NCI-H128 (cell line): ENCODE data around the gene MCC.

ENCODE experiments used
- DNase-seq: peaks from one replicate; lab custom pipeline; 2025; ENCODE audit not compliant: unreplicated experiment; lab: John Stamatoyannopoulos, UW

MCC gene

GRCh38 chr5:113274836-113275414 is 213.3 kb downstream of the MCC start:
- no peak for DNase-seq

- DNase-seq: no peak
Observed at GRCh38 chr5:113273948-113274347, 214.3 kb downstream of the MCC start.

- DNase-seq: no peak
Observed at GRCh38 chr5:113271745-113272454, 216.4 kb downstream of the MCC start.

GRCh38 chr5:113271015-113271414 is 217.2 kb downstream of the MCC start:
- no peak for DNase-seq

GRCh38 chr5:113270086-113270485 is 218.2 kb downstream of the MCC start:
- no peak for DNase-seq

DNA sequence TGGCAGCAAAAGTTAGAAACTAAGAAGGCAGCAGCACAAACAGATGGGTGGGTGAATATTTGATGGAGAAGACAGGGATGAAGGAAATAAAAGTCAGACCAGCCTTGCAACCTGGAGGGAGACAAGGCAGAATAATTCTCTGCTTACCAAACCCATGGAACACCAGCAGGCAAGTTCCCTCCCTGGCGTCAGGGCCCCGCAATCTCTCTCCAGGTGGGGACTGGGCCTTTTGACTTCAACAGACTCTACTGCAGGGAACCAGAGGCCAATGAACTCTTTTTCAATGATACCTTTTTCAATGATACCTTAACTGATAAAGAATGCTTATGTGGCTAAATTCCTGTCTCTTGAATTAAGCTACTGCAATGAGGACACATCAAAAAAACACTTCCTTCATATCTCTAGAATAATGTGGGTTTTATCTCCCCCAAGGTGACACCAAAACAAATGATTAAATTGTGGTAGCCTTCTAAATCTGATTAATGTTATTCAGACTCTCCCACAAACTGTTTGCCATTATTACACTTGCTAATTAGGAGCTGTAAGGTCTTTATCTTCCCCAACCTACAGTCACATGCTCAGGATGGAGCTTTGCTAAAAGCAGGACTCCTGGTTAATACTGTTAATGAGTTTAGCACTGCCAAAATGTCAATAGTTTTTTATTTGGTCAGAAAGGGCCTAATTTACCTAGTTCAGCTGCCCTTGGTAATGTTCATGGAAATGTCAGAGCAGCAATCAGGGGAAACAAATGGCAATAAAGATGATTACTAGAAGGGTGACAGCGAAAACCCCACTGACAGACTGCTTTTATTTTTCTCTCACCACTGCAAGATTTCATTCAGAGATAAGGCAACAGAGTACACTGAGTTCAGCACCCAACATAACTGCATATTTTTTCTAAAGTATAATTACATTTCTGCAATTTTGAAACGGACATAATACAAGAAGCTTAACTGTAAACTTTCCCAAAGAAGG is 218.9 kb downstream of the MCC start:
- DNase-seq: no peak

DNA sequence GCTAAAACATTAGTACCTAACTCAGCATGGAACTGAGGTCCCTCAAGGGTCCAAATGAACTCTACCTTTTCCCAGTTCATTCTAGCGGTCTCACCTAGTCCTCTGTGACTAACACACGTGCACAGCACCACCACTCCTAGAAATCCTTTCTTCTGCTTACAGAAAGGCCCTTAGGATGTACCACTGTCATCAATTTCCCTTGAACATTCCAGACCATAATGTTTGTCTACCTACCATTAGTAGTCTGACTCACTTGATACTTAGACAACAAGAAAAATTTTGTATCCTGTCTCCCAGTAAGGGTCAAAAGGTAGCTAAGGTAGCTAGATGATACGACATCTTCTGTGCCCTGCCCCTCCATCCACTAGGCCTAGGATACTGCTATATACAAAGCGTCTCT is 220.0 kb downstream of the MCC start:
- no peak for DNase-seq

- no peak for DNase-seq
Observed at GRCh38 chr5:113267361-113267900, 220.8 kb downstream of the MCC start.

- DNase-seq: no peak
Observed at GRCh38 chr5:113266913-113267227, 221.4 kb downstream of the MCC start.

DNA sequence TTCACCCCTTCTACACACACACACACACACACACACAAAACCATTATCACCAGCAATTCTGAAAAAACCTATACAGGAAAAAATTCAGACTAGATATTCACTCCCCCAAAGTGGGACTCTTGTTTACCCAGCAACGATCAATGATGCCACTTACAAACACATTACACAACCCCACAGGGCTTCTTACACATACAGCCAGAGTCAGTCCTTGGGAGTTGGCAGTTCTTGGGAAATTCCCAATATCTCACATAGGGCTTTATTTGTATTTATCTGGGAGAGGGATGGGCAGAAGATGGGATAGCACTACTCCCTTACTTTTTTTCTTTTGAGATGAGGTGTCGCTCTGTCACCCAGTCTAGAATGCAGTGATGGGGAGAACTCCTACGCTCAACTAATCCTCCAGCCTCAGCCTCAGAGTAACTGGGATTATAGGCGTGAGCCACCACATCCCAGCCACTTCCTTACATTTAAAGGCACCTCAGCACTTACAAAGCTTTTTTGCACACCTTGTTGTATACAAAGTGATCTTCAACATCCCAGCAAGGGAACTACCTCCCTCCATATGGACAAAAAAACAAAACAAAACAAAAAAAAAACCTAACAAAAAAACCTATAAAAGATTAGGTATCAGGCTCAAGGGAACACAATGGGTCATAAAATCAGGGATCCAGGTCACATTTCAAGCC is 221.9 kb downstream of the MCC start:
- DNase-seq: no peak

DNA sequence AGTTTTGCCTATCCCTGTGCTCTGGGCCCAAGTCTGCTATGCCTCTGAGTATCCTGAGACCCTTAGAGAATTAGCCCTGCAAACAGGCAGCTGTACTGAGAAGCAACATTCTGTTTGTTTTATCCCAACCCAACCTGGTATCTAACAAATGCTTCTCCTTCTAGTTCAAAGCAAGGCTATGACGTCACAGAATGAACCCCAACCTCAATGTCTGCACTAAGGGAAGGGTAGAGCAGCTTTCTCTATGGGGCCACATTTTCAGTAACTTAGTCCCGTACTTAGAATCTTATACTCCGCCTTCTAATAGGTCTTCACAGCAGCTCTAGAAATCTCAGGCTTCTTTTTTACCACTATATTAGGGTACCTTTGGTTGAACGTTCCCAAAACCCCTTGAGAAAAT is 223.1 kb downstream of the MCC start:
- no peak for DNase-seq

DNA sequence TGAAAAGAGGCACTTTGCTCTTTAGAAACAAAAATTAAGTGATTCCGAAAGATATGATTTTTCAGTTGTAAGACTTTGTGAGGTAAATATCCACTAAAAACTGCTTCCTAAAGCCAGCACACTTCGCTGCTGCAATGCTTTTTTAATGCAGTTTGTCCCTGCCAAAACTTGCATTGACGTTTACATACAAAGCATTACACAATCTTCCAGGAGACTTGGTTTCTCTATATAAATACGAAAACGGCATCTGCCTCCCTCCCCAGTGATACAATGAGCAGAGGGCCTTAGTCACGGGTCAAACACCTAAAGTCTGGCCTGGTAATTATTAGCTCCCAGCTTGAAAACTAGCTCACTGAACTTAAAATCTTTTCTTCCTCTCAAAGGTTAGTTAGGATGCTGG is 224.2 kb downstream of the MCC start:
- DNase-seq: no peak

- DNase-seq: no peak
Observed at GRCh38 chr5:113263545-113263944, 224.7 kb downstream of the MCC start.

GRCh38 chr5:113262674-113263073 is 225.6 kb downstream of the MCC start:
- no peak for DNase-seq

DNA sequence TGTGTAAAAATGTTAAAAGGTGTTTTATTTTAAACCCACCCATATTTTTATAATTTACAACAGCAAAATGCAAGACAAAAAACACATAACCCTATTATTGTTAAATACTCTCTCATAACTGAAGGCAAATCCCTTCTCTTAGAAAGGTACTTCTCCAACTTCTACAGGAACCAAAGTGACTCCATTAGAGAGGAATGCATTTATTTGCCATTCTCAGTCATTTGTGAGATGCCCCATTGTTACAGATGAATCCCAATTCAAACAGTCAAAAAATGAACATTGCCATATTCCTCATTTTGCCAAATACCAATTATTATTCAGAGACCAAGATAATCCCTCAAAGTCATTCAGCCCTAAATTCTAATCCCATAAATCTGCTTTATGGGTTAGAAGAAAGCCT is 229.2 kb downstream of the MCC start:
- DNase-seq: no peak

- DNase-seq: no peak
Observed at GRCh38 chr5:113257545-113257944, 230.7 kb downstream of the MCC start.

DNA sequence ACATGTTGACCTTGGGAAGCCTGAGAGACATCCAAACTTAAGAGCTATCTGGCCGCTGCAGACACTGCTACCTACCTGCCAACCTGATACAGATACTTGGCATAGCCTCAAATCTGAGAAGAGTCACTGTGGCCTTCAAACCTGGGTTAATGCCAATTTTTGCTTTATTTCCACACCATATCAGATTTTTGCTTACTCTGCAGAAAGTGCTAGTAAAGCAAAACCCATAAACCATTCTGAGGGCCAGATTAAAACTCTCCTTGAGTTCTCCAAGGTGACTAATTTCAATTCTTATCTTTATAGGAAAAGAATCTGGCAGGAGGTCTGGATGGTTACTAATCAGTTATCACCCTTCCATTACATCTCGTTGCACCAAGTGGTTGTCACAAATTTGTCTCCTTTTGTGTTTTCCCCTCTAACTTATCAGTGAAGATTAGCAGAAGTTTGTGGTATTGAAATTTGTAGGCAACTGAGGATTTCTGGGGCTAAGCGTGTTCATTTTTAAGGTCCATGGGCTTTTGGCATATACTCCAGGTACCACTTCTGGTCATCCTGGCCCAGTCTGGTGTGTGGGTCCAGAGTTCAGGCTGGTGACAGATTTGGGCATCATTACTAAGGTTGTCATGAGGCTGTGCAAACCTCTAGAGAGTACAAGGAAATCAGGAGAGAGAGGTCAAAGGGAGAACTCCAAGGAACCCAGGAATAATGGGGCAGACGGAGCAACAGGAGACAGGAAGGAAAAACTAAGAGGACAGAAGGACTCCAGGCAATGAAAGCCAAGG is 231.4 kb downstream of the MCC start:
- DNase-seq: no peak

GRCh38 chr5:113255579-113256386 is 232.5 kb downstream of the MCC start:
- DNase-seq: no peak

GRCh38 chr5:113255105-113255504 is 233.1 kb downstream of the MCC start:
- no peak for DNase-seq

DNA sequence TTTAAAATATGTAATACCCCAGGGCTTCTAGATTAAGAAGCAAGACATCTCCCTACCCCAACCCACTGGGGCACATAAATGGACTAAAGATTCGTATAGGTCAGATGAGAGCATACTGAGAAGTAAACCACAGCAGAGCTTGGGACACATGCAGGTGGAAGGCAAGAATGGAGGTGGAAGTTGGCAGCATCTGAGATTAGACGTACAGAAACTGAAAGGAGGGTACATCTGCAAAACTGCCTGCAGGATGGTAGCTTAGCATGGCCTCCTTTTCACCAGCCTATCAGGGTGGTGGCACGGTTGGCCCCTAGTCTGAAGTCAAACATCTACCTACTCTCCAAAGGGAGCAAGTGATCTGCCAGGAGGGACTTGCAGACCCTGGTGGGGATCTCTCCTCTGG is 235.2 kb downstream of the MCC start:
- no peak for DNase-seq
